GM18951 (cell line): ENCODE measurements around the gene OSBPL7.
"Not testable (repeated sequence)": the region's sequence is repeated elsewhere in the genome, so short reads cannot be mapped to it uniquely, and the experiment has no call there.

Experiments used
- POLR2A ChIP-seq: IDR thresholded peaks from 4 replicates; pipeline ENCODE4 v1.6.1; 2011; ENCODE audit warnings: mild to moderate bottlenecking; ENCODE audit not compliant: insufficient read length, insufficient read depth; ENCODE audit errors: extremely low read depth
- in situ Hi-C: fragments of 300-500 bp; cut with MboI; formaldehyde crosslinking; loops from one replicate; pipeline ENCODE4 v1.12.0; 2022; ENCODE audit warnings: low sequenced_read_pairs, mixed read lengths, inconsistent platforms; ENCODE audit not compliant: unreplicated experiment

OSBPL7 gene

GRCh38 chr17:47776330-47777197, 45.0 kb downstream of the OSBPL7 start:
- TF ChIP-seq POLR2A, result no peak
- in situ Hi-C loops, result no loop called here

- in situ Hi-C loops, result no loop called here
- TF ChIP-seq POLR2A, result no peak
These were observed 46.5 kb downstream of the OSBPL7 start for GRCh38 chr17:47774987-47775580.

GRCh38 chr17:47774331-47774730, 47.3 kb downstream of the OSBPL7 start:
- no peak for TF ChIP-seq POLR2A
- in situ Hi-C loops, result no loop called here

GRCh38 chr17:47773649-47774048, 47.9 kb downstream of the OSBPL7 start:
- in situ Hi-C loops, result not testable (repeated sequence)

GRCh38 chr17:47763913-47764582, 57.5 kb downstream of the OSBPL7 start:
- no peak for TF ChIP-seq POLR2A
- in situ Hi-C loops, result no loop called here

- in situ Hi-C loops, result no loop called here
- TF ChIP-seq POLR2A, result no peak
These were observed 58.9 kb downstream of the OSBPL7 start for GRCh38 chr17:47762728-47763127.

- in situ Hi-C loops, result no loop called here
- TF ChIP-seq POLR2A, result no peak
These were observed 61.0 kb downstream of the OSBPL7 start for GRCh38 chr17:47760409-47761140.

GRCh38 chr17:47757386-47757785, 64.2 kb downstream of the OSBPL7 start:
- TF ChIP-seq POLR2A, result no peak
- in situ Hi-C loops, result no loop called here
